ENCODE data around the gene IGF2. TPM values are rescaled to one million over a fixed set of nuclear protein-coding genes. Genes with fewer than 3 reads are reported as not detected.

IGF2 gene, protein sequence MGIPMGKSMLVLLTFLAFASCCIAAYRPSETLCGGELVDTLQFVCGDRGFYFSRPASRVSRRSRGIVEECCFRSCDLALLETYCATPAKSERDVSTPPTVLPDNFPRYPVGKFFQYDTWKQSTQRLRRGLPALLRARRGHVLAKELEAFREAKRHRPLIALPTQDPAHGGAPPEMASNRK
- total RNA-seq (2021; ENCODE audit: unreplicated experiment) (14.5 TPM), Bru-seq, nascent RNA (percentile 38 among the genes with signal in this experiment), BruChase-seq, experiment 1, labeled RNA remaining after a 2-hour chase (percentile 42 among the genes with signal in this experiment), BruChase-seq, experiment 2, labeled RNA remaining after a 6-hour chase (percentile 43 among the genes with signal in this experiment)
- polyA plus RNA-seq (2012; ENCODE audit: insufficient read length), result 20.5 TPM
- long read RNA-seq, full-length matches to known transcripts, result 2 of 3 reads
- long read RNA-seq, partial matches to known transcripts, result 1 of 3 reads
- long read RNA-seq, other reads (novel, unspliced or antisense), result 0 of 3 reads

DNA sequence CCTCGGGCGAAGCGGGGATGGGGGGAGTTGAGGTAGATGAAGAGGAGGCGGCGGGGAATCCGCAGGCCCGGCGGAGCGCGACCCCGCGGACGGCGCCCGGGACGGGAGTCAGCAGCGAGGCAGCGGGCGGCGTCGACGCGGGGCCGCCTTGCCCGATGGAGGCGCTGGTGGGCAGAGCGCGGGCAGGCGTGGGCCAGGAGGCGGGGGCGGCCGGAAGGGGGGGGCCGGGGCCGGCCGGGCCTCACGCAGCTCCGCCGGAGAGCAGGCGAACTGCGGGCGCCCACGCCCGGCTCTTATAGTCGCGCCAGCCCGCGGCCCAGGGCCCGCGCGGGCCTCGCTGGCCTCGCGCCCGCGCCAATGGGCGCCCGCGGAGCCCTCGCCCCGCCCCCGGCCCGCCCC, at the start of gene IGF2:
Gene IGF2, minus strand, starts transcription at position 267 of the 399 bp plus-strand sequence. CDS start 3,866 bp downstream, outside the sequence.
- Histone ChIP-seq H3K36me3 (ENCODE audit: control insufficient read depth, insufficient read depth, low read length) (peaks cover 3% of the 10 kb centered on the region; the same call in 1 of the 2 replicates), H3K27ac (ENCODE audit: low read length) (no peak within 1 kb of the TSS), H3K9me3 (ENCODE audit: control insufficient read depth, insufficient read depth, low read depth, low read length) (no peaks in the 10 kb centered on the region), H3K4me1 (ENCODE audit: control insufficient read depth, insufficient read depth, low read length) (peaks cover 11% of the 10 kb centered on the region), H3K27me3 (ENCODE audit: control insufficient read depth, insufficient read depth, low read length) (peaks cover 34% of the 10 kb centered on the region), H3K4me3 (ENCODE audit: low read depth in 2 of 2, low read length in 2 of 2) (peak within 1 kb of the TSS; percentile 21 to 50)
- peak; percentile 34 for ATAC-seq
- TF ChIP-seq TCF7L2 (IDR thresholded peaks at IDR 0.05; ENCODE audit: low read depth, low read length), result no peak
- no peak for TF ChIP-seq POLR2AphosphoS5 (IDR thresholded peaks at IDR 0.05; ENCODE audit: low read depth, low read length)
- TF ChIP-seq, protein P1, sequence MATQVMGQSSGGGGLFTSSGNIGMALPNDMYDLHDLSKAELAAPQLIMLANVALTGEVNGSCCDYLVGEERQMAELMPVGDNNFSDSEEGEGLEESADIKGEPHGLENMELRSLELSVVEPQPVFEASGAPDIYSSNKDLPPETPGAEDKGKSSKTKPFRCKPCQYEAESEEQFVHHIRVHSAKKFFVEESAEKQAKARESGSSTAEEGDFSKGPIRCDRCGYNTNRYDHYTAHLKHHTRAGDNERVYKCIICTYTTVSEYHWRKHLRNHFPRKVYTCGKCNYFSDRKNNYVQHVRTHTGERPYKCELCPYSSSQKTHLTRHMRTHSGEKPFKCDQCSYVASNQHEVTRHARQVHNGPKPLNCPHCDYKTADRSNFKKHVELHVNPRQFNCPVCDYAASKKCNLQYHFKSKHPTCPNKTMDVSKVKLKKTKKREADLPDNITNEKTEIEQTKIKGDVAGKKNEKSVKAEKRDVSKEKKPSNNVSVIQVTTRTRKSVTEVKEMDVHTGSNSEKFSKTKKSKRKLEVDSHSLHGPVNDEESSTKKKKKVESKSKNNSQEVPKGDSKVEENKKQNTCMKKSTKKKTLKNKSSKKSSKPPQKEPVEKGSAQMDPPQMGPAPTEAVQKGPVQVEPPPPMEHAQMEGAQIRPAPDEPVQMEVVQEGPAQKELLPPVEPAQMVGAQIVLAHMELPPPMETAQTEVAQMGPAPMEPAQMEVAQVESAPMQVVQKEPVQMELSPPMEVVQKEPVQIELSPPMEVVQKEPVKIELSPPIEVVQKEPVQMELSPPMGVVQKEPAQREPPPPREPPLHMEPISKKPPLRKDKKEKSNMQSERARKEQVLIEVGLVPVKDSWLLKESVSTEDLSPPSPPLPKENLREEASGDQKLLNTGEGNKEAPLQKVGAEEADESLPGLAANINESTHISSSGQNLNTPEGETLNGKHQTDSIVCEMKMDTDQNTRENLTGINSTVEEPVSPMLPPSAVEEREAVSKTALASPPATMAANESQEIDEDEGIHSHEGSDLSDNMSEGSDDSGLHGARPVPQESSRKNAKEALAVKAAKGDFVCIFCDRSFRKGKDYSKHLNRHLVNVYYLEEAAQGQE (IDR thresholded peaks at IDR 0.05; ENCODE audit: insufficient read depth in 1 of 2, low read depth in 2 of 2, low read length in 1 of 2), result no peak
- no peak for TF ChIP-seq SIN3A (IDR thresholded peaks at IDR 0.05; ENCODE audit: borderline replicate concordance, insufficient read depth, low read depth, low read length)
- TF ChIP-seq, protein P2, sequence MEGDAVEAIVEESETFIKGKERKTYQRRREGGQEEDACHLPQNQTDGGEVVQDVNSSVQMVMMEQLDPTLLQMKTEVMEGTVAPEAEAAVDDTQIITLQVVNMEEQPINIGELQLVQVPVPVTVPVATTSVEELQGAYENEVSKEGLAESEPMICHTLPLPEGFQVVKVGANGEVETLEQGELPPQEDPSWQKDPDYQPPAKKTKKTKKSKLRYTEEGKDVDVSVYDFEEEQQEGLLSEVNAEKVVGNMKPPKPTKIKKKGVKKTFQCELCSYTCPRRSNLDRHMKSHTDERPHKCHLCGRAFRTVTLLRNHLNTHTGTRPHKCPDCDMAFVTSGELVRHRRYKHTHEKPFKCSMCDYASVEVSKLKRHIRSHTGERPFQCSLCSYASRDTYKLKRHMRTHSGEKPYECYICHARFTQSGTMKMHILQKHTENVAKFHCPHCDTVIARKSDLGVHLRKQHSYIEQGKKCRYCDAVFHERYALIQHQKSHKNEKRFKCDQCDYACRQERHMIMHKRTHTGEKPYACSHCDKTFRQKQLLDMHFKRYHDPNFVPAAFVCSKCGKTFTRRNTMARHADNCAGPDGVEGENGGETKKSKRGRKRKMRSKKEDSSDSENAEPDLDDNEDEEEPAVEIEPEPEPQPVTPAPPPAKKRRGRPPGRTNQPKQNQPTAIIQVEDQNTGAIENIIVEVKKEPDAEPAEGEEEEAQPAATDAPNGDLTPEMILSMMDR (IDR thresholded peaks at IDR 0.05), result no peak; the same call in 1 of the 2 replicates
- intact Hi-C loops (cut with micrococcal nuclease; ENCODE audit: unreplicated experiment), result no loop called here
- in situ Hi-C loops (cut with HindIII; ENCODE audit: low pct_unique_long_range_greater_than_20kb, low sequenced_read_pairs), result no loop called here
- DNase-seq (ENCODE audit: low read depth, low spot score), result no peak
- ChIA-PET CTCF (interaction anchor here (1.1 kb wide), 1 partner anchor 11 kb away, joined by 4 read pairs; no protein-coding TSS in a partner anchor), POLR2A (interaction anchor here (0.7 kb wide), 1 partner anchor 596 kb away, joined by 3 read pairs; no protein-coding TSS in a partner anchor)
- BruUV-seq (replicated peaks), result no TSS peak

DNA sequence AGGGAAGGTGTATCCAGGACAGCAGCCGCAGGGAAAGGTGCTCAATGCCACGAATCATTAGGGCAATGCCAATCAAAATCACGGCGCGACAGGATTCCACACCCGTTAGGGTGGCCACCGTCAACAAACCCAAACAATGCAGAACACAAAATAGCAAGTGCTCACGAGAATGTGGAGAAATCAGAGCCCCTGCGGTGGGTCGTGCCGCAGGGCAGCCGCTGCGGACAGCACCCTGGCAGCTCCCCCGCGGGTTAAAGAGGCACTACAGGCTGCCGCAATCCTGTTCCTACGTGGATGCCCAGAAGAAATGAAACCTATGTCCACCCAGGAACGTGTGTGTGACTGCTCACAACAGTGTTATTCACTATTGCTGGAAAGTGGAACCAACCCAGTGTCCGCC, 49.6 kb upstream of the IGF2 start:
- no peaks in the 10 kb centered on the region for H3K9me3 ChIP-seq (ENCODE audit: control insufficient read depth, insufficient read depth, low read depth, low read length)
- no TSS peak for BruUV-seq (replicated peaks)

More for the DNA sequence above, 49.6 kb upstream of the IGF2 start:
- POLR2A ChIA-PET, result no interaction called here
- TF ChIP-seq POLR2AphosphoS5 (IDR thresholded peaks at IDR 0.05; ENCODE audit: low read depth, low read length) (no peak), TCF7L2 (IDR thresholded peaks at IDR 0.05; ENCODE audit: low read depth, low read length) (no peak), SIN3A (IDR thresholded peaks at IDR 0.05; ENCODE audit: borderline replicate concordance, insufficient read depth, low read depth, low read length) (no peak)
- TF ChIP-seq, protein P2 (IDR thresholded peaks at IDR 0.05), result no peak
- TF ChIP-seq, protein P1 (IDR thresholded peaks at IDR 0.05; ENCODE audit: insufficient read depth in 1 of 2, low read depth in 2 of 2, low read length in 1 of 2), result no peak
- in situ Hi-C loops (cut with HindIII; ENCODE audit: low pct_unique_long_range_greater_than_20kb, low sequenced_read_pairs) (no loop called here), intact Hi-C loops (cut with micrococcal nuclease; ENCODE audit: unreplicated experiment) (no loop called here)
- DNase-seq (ENCODE audit: low read depth, low spot score) (no peak), ATAC-seq (no peak)
- H3K36me3 ChIP-seq (ENCODE audit: control insufficient read depth, insufficient read depth, low read length), result no peaks in the 10 kb centered on the region
- H3K4me3 ChIP-seq (ENCODE audit: low read depth in 2 of 2, low read length in 2 of 2), result no peak overlapping the region
- H3K4me1 ChIP-seq (ENCODE audit: control insufficient read depth, insufficient read depth, low read length), result 0 out of 2 replicates have a peak, but pooled peaks cover 3% of the 10 kb centered on the region
- CTCF ChIA-PET, result no interaction called here
- no peaks in the 10 kb centered on the region for H3K27me3 ChIP-seq (ENCODE audit: control insufficient read depth, insufficient read depth, low read length)
- H3K27ac ChIP-seq (ENCODE audit: low read length), result no peak overlapping the region

All from Panc1 (cell line).